Hypothalamus (tissue), 51 donors: ENCODE data around the gene GMDS.

Experiments
- DNase-seq, 51 donors: peaks; one replicate each; lab custom pipeline; 2025; lab: John Stamatoyannopoulos, UW

Gene GMDS

DNA sequence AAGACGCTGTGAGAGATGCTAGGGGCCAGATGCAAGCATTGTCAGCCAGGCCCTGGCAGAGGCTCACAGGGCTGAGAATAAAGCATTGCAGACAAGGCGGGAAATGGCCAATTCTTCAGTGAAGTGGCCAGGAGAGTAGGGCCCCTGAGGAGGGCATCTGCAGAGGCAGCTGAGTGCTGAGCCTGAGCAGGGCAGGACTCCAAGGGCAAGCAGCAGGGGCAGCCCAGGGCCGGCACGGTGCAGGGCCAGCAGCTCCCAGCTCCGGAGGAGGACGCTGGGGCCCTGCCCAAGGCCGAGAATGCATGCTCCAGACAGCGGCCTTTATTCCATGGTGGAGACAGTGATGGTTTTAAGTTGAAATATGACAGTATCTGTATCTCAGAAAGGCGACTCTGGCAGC is 330.2 kb downstream of the GMDS start:
- no peak for DNase-seq

DNA sequence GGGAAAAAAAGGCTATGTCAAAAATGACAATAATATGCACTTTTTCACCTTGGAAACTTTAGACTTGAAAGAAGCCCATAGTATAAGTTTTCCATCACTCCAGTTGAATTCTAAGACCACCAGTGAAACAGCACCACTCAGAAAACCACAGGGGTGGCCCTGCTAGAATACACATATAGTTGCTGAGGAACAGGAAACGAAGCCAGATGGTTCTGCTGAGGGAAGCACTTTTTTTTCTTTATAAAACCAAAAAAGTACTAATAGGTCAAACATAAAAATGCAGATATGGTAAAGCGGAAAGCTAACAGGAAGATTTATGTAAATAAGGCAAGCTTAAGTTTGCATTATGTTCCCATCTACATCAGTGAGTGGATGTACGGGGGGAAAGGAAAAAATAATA is 331.8 kb downstream of the GMDS start:
- DNase-seq = no peak

DNA sequence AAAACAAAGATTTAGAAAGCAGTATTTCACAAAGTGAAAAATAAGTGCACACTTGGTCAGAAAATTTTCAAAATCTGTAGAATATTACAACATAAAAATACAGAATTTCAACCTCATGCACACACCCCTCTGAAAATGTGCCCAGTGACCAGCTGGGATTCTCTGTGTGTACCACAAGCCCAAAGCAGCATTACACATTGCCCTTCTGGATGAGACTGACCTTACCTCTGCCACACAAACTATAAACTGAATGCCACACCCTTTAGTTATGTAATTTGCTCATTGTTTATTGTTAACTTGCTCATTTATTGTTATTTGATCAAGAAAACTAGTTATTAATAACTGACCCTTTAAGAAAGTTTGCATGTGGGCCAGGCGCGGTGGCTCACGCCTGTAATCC is 332.7 kb downstream of the GMDS start:
- no peak for DNase-seq

DNA sequence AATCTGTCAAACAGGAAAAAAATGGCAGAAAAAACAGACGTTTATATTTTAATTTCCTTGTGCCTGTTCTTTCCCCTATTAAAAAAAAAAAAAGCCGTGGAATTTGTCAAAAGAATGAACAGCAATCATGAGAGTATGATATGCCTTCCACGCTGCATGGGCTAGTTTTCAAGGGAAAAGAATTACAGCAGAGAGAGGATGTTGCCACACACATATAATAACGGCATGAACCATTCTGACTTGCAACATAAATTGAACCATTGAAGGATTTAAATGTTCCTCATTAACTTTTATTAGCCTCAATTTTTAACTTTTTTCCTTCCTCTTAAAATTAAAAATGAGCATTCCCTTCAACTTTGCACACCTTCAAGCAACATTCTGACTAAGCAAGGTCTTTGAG is 333.9 kb downstream of the GMDS start:
- no peak for DNase-seq

DNA sequence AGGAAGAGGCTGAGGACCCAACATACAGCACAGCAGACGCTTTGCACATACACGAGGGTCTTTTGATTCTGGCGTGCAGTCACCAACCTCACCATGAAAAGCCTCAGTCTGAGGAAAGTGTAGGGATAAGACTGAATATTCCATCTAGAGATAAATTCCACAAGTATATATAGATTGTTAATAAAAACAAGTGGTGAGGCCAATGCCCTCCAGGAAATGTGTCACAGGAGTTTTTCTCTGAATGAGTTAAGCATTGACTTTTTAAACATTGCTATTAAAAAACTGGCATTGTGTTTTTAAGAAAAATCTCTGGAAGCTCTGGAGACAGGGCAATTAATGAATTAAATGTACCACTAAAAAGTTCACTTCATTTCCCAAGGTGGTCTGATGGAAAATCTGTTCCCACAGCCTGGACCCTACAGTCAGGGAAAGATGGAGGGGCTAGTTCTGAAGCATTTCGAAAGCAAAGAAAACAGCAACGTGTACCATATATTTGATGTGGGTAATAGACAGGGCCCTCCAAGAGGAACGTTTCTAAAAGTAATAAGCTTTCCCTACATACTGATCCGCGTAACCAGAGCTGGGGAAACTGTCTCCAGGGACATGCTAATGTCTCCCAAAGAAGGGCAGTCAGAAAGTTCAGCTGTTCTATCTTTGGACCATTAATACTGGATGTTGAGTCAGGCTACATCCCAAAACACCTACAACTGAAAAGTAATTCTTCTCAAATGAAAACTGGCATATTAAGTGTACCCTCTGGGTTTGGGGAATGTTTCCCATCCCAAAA is 334.6 kb downstream of the GMDS start:
- no peak for DNase-seq

DNA sequence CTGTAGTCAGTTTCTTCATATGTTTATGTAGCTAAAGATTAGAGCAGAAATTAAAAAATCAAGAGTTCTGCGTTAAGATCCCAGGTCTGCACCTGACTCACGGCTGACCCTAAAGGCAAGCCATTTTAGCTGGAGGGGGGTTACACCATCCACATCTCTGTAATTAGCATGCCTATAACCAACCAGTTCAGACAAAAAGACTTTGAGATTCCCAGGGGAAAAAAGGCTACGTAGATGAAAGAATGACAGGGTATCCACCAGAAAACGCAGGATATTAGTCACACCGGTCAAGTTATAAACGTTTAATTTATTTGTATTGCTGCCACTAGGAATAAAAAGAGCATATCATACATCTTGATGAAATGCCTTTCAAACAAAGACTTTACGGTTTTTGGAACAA is 336.6 kb downstream of the GMDS start:
- no peak for DNase-seq

DNA sequence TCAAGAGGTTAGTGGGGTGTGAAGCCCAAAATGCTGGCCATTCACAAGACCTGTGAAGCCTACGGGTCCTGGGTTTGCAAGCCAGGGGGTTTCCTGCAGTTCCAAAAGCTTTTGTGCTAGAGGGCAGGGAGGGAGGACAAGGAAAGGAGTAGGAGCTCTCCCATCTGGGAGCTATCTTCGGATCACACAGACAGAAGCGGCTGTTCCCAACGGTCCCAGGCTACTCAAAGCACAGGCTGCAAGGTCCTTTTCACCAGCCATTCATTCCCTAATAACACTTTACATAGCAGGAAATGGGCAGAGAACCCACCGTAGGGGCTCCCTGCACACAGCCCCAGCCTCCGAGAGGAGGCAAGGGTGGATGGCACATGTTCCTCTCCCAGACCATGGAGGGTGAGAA is 338.8 kb downstream of the GMDS start:
- DNase-seq = no peak

DNA sequence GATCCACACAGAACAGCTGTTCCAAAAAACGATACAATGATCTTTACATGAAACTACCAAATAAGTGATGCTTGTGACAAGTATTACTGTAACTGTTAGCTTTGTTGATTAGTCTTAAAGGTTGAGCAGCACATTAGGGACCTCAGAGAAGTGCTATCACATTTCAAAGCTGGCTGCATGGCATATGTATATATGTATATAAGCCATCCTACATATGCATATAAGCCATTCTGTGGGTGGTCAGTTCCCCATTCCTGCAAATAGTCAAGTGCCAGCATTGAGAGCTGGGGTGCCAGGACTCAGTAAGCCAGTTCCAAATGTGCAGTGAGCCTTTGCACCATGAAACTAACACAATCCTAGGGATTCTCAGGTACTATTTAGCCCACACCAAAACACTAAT is 339.4 kb downstream of the GMDS start:
- no peak for DNase-seq

DNA sequence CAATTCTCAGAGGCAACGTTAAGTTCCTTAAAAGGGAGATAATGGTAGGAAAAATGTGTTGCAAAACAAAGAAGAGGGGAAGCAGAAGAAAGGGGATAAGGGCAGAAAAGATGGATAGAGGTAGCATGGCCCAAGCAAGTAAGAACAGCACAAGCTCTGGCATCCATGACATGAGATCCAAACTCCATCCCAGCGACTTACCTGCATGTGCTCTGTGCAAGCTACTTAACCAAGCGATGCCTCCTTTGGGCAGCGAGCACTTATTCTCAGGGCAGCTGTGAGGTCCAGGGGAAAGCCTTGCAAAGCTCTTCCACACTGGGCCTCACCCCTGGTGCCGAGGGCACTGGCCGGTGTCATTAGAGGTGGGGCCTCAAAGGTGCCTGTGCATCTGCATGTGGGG is 340.5 kb downstream of the GMDS start:
- DNase-seq = no peak

DNA sequence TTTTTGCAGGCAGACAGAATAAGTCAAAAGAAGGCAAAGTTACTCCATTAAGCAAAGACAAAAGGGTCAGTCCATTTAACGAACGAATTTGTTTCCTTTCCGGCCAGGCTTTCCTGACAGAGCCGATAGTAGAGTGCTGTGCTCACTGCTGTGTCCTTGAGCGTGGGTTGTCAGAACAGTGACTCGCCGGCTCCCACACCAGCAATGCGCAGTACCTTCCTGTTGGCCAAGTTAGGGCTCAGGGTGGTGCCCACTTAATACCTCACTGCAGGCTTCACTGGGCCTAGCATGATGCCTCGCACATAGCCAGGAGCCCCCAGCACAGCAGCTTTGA is 341.0 kb downstream of the GMDS start:
- no peak for DNase-seq

DNA sequence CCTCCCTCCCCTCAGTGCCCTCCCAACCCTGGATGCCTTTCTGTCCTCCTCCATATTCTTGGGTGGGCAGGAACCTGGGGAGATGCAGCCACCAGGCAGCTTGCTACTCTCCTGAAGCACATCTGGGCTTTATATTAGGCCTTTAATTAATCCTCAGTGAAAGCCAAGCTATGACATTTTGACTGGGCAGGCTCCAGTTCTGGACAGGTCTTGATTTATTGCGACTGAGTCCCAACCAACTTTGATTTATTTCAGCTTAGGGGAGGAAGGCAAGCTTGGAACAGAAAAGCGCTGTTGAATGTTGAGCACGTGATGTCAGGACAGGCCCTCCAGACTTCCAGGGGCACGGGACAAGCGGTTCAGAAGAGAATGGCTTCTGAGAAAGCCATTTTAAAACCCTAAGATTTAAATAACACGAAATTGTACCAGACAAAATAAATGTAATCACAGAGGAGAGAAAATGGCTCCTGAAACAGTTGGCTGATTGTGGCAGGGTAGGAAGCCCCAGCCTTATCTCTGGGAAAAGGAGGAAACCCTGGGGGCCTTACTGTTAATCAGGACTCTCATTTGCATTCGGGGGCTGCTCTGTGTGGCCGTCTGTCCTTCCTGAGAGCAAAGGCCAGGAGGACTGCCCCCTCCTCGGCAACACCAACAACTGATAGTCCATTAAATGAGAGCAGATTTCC is 341.5 kb downstream of the GMDS start:
- DNase-seq = no peak

DNA sequence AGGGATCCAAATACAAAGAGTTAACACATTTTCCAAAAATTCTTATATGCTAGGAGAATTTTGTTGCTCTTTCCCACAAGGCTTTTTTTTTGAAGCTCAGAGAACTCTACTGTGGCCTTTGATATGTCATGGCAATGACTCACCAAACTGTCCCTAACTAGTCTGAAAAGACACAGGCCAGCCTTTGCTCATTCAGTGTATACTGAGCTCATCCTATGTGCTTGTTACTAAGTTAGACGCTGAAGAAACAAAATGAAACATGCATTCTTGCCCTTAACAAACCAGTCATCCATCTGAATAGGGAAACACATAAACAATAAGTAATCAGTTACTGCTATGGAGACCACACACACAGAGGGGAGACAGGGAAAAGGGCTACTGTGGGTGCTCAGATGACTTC is 343.8 kb downstream of the GMDS start:
- DNase-seq = no peak

DNA sequence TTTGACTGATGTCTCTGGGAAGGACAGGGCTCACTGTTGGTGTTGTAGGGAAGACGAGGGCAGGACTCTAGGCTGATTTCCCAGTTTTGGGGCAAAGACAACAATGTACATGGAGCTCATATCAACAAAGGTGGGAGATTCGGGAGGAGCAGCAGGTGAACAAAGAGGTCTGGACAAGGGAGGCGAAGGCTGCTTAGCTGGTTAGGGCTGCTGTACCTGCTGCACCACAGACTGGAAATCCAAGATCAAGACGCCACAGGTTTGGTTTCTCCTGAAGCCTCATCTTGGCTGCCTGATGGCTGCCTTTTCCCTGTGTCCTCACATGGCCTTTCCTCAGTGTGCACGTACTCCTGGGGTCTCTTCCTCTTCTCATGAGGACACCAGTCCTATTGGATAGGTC is 348.5 kb downstream of the GMDS start:
- DNase-seq = no peak

DNA sequence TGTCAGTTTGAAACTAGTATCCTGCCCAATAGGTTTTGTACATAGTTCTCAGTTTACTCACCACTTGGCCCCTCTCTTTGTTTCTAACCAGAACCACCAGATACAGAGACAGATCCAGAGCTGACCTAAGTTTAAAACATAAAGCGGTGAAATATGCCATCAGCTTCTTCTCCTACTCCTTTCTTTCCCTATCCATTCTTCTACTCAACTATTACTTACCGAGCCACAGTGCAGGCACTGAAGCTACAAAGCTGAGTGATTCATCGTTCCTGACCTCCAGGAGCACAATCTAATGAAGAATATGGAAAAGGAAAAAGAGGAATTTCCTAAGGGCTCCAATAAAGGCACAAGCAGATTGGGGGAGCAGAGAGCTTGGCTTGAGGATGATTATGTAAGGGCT is 349.7 kb downstream of the GMDS start:
- DNase-seq = no peak

DNA sequence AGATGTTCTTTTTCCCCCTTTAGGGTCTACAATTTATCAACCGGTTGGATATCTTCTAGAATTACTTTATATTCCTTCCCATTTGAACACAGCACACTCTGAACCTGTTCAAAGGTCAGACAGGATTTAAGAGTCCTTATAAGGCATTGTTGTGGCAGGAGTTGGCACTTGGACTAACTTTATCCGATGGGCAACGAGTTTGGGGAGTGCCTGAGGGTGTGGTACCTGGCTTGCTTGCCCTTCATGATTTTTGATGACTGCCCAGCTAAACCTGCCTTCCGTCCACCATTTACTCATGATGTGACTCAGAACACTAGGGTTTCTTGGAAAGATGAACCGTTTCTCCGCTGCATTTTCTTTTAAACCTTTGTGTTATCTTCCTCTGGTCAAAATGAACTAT is 350.5 kb downstream of the GMDS start:
- no peak for DNase-seq

DNA sequence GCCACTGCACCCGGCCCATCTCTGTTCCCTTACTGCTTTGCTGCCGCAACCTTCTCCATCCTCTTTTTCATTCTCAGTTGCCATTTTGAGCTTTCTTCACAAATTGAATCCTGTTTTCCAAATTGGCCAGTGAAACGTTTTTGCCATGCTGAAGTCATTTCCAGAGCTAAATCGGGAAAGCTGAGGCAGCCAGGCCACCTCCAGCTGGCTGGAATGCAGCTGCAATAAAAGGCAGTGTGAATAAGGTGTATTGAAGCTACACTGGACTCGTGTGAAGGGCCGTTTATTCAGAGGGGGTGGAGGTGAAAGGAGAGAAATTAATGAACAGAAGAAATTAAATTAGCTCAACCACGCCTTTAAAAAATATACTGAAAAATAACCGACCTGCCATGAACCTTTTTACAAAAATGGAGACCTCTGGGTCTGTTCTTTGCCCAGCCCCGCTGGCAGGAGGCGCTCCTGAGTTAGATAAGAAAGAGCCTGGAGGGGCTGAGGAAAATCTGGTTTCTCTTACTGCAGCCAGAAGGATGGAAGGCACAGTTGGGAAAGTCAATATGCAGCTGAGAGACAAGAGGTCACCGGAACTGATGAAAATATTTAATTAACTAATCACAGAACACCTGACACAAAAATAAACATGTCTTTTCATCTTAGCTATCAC is 351.8 kb downstream of the GMDS start:
- no peak for DNase-seq

DNA sequence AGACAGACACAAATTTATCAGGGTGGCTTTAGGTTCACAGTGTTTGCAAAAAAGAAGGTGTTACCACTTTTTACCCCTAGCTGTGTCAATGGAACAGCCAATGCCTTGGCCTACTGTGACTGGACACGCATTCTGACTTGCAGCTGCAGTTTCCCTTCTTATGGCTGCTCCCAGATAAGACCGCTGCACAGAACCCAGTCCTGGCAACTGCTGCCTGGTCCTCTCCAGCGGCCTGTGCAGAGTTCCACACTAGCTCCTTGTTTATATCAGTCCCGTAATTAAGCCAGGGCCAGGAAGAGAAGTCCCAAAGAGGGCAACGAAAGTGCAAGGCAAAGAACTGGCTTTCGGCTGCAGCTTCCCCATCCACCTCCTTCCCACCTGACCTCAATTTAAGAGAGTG is 352.7 kb downstream of the GMDS start:
- DNase-seq = no peak

DNA sequence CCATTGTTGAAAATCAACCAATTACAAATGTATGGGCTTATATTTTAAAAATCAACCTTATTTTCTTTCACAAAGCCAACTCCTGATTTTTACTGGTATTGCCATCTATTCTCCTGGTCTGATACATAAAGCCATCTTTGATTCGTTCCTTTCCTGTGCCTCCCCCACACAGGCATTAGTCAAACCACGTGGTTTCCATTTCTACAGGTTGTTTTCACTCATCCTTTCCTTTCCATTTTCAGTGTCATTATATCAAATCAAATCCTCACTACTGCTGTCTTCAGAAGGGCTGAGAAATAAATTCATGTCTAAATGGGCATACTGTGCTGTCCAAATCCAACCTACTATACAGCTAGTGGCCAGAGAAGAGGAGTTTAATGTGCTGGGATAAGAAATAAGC is 354.4 kb downstream of the GMDS start:
- DNase-seq = no peak

DNA sequence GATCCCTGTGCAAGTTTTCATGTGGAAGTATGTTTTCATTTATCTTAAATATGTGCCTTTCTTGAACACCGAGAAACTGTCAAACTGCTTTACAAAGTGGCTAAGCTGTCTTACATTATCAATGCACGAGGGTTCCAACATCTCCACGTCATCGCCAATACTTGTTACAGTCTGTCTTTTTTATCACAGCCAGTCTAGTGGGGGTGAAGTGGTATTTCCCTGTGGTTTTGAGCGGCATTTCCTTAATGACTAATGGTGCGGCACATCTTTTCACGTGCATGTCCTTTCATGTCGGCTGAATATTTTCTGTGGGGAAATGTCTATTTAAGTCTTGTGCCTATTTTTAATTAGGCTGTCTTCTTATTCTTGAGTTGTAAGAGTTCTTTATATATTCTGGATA is 355.3 kb downstream of the GMDS start:
- no peak for DNase-seq

DNA sequence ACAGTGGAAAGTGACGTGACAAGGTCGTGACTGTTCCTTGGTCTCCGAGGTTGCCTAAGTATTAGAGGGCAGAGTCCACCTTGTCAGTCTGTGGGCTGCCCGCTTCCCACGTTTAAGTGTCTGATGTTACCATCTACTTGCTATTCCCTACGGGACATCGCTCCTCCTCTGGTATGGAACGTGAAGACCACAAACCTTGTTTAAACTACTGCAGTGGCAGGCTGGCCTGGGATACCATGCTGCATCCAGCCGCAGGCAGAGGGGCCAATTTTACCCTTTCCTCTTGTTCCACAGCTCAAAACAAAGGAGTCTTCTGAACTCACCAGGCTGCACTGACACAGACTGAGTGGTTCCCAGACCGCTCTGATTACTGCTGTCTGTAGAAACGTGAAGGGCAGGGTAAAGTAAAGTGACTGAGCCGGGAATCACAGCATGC is 359.8 kb downstream of the GMDS start:
- DNase-seq = no peak

DNA sequence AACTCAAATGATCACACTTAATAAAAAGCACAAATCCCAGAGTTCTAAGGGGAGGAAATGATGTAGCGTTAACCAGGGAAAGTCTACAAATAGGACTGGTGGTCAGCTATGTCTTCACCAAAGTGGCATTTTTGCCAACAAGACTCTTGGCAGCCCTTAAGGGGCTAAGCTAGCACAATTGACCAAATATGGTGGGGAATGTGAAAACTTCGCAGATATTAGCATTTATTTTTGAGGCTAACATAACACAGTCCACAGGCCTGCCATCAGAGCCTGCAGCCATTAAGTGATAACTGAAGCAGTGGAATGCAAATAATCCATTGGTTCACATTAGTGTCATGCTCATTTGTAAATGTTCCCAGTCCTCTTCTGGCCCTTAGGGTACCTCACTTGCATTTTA is 361.1 kb downstream of the GMDS start:
- no peak for DNase-seq

DNA sequence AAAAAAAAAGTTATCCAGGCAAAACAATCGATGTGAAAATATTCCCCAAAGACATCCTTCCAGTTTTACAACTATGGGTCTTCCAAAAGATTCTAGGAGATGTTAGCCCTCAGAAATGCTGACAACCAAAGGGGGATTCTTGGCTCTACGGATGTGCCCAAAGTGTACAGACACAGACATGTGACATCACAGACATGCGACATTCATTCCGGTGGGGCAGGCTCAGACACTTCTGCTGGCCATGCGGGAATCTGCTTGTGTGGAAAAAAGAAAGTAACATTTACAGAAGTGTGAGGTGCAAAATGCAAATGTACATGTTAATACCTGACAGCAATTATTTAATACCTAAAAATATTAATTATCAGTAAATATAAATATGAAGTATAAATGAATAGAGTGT is 367.1 kb downstream of the GMDS start:
- no peak for DNase-seq
